ENCODE data around the gene PTGFR. TPM values are rescaled to one million over a fixed set of nuclear protein-coding genes. Genes with fewer than 3 reads are reported as not detected.

The PTGFR gene
- total and polyA plus RNA-seq, 2 of the 4 experiments (the other 2 are of a cell fraction), result 1.7 to 5.4 TPM

DNA sequence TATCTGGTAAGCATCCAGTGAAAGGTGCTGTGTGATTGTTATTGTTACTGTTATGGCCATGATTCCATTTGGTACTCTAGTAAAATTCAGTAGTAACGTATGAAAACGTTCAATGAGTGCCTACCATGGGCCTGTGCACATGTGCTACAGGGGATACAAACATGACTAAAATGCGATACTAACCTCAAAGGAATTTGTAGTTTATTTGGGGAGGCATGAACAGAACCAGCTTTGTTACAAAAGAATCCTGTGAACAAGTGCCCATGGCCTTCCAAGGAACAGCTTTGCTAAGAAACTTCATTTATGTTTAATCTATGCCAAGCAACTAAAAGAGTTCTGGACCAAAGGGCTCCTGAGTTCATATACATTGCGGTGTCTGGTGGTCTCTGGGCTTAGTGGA is 28.7 kb downstream of the PTGFR start:
- DNase-seq (peak; percentile 59), ATAC-seq (ENCODE audit: low read depth) (peak; percentile 85)
- intact Hi-C loops (cut with micrococcal nuclease) (no loop called here), in situ Hi-C loops (cut with MboI; ENCODE audit: low sequenced_read_pairs) (no loop called here), dilution Hi-C loops (cut with HindIII; ENCODE audit: low sequenced_read_pairs, unreplicated experiment) (no loop called here)
- no peaks in the 10 kb centered on the region for H3K9me1 ChIP-seq (ENCODE audit: insufficient read depth, low read length)
- H2AK9ac ChIP-seq (replicated peaks; ENCODE audit: low read depth, low read length, poor library complexity), result no peak overlapping the region
- no peak overlapping the region for H4K91ac ChIP-seq (ENCODE audit: insufficient read depth, low read depth, low read length)
- WGBS, 2 experiments (ENCODE audit: extremely low coverage in 2 of 2, insufficient read length in 1 of 2), result no CpG with 5 or more reads among the region's 4 CpGs
- TF ChIP-seq CHD1 (IDR thresholded peaks at IDR 0.05; ENCODE audit: low read depth, low read length) (no peak), BHLHE40 (IDR thresholded peaks at IDR 0.05; ENCODE audit: low read depth, low read length) (no peak), FOS (IDR thresholded peaks at IDR 0.05; ENCODE audit: low read depth, low read length) (no peak), POLR2A (IDR thresholded peaks at IDR 0.05; ENCODE audit: low read depth, low read length) (no peak), CEBPB (IDR thresholded peaks at IDR 0.05; ENCODE audit: low read depth, low read length) (no peak), MXI1 (IDR thresholded peaks at IDR 0.05; ENCODE audit: borderline replicate concordance, low read depth, low read length) (no peak), MAFK (IDR thresholded peaks at IDR 0.05; ENCODE audit: low read depth, low read length) (no peak), NFE2L2 (IDR thresholded peaks at IDR 0.05; ENCODE audit: low read depth, low read length) (no peak), RCOR1 (IDR thresholded peaks at IDR 0.05; ENCODE audit: insufficient replicate concordance, low read length) (no peak), SMC3 (IDR thresholded peaks at IDR 0.05; ENCODE audit: low read depth, low read length) (no peak), MAZ (IDR thresholded peaks at IDR 0.05; ENCODE audit: borderline replicate concordance, low read depth, low read length) (no peak), ELK1 (IDR thresholded peaks at IDR 0.05; ENCODE audit: borderline replicate concordance, low read depth, low read length) (no peak)
- TF ChIP-seq, protein P1, sequence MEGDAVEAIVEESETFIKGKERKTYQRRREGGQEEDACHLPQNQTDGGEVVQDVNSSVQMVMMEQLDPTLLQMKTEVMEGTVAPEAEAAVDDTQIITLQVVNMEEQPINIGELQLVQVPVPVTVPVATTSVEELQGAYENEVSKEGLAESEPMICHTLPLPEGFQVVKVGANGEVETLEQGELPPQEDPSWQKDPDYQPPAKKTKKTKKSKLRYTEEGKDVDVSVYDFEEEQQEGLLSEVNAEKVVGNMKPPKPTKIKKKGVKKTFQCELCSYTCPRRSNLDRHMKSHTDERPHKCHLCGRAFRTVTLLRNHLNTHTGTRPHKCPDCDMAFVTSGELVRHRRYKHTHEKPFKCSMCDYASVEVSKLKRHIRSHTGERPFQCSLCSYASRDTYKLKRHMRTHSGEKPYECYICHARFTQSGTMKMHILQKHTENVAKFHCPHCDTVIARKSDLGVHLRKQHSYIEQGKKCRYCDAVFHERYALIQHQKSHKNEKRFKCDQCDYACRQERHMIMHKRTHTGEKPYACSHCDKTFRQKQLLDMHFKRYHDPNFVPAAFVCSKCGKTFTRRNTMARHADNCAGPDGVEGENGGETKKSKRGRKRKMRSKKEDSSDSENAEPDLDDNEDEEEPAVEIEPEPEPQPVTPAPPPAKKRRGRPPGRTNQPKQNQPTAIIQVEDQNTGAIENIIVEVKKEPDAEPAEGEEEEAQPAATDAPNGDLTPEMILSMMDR (conservative IDR thresholded peaks at IDR 0.05; ENCODE audit: low read depth, low read length), result no peak
- no peaks in the 10 kb centered on the region for H3K36me3 ChIP-seq (ENCODE audit: control insufficient read depth, insufficient read depth, low read length)
- no peak overlapping the region; a peak in 1 of 4 replicates for H4K8ac ChIP-seq (ENCODE audit: low read depth in 2 of 2, low read length in 2 of 2)
- no peak overlapping the region for H3K23ac ChIP-seq (ENCODE audit: low read depth, low read length)
- POLR2A ChIA-PET (ENCODE audit: unreplicated experiment), result no interaction called here
- CTCF ChIA-PET, result interaction anchor here (0.7 to 1.0 kb wide), 3 partner anchors 36 to 144 kb away, joined by 3 read pairs; no protein-coding TSS in a partner anchor
- no peaks in the 10 kb centered on the region for H3K79me1 ChIP-seq (ENCODE audit: low read depth in 1 of 2, low read length in 2 of 2)
- H3K4me2 ChIP-seq (ENCODE audit: low read depth, low read length), result no peak overlapping the region
- no peak overlapping the region for H3K9ac ChIP-seq (ENCODE audit: low read depth, low read length)
- no peak overlapping the region for H2BK120ac ChIP-seq (ENCODE audit: low read depth, low read length)
- H3K27me3 ChIP-seq (ENCODE audit: control insufficient read depth, insufficient read depth, low read length), result no peaks in the 10 kb centered on the region
- peak overlapping the region; percentile 16 for H2BK5ac ChIP-seq (ENCODE audit: low read depth, low read length, poor library complexity, severe bottlenecking)
- no peaks in the 10 kb centered on the region for H4K20me1 ChIP-seq (ENCODE audit: insufficient read depth, low read length)
- H3K18ac ChIP-seq (ENCODE audit: low read depth, low read length), result no peak overlapping the region
- H2BK15ac ChIP-seq (ENCODE audit: low read depth, low read length), result no peak overlapping the region
- H2BK20ac ChIP-seq (ENCODE audit: low read depth, low read length), result no peak overlapping the region
- no peak overlapping the region; the same call in 1 of the 2 replicates for H3K14ac ChIP-seq (replicated peaks; ENCODE audit: low read depth, low read length)
- H3K56ac ChIP-seq (ENCODE audit: extremely low read depth, insufficient read depth, low read length), result no peak overlapping the region
- H3K27ac ChIP-seq (ENCODE audit: insufficient read depth, low read length), result no peak overlapping the region
- no peak overlapping the region for H3K4me3 ChIP-seq (ENCODE audit: insufficient read depth, low read depth, low read length)
- no peak overlapping the region for H2AFZ ChIP-seq (replicated peaks; ENCODE audit: low read length, poor library complexity)
- no peak overlapping the region for H3K4ac ChIP-seq (ENCODE audit: low read depth, low read length)
- no peaks in the 10 kb centered on the region; the same call in 1 of the 2 replicates for H3K4me1 ChIP-seq (ENCODE audit: control insufficient read depth, insufficient read depth, low read length)
- no peak overlapping the region for H2AK5ac ChIP-seq (ENCODE audit: low read depth, low read length)
- BruUV-seq (replicated peaks), result no TSS peak
- H3K9me3 ChIP-seq (ENCODE audit: control insufficient read depth, insufficient read depth, low read length), result no peaks in the 10 kb centered on the region
- H4K5ac ChIP-seq (ENCODE audit: low read depth, low read length), result no peak overlapping the region

Data from IMR-90 (cell line).